T-cell (primary cell): ENCODE measurements around the gene GNAS. TPM values are rescaled to one million over a fixed set of nuclear protein-coding genes. Genes with fewer than 3 reads are reported as not detected.

Source experiments
- ATAC-seq, 4 experiments: fragments of 200-7000 bp in 3 of 4; fragments of 150-1000 bp in 1 of 4; cut with Tn5 transposase; replicated peaks in 1 of 4; 1 replicate in 3 of 4; 2 replicates in 1 of 4; pipeline ENCODE4 v1.10.0; 2021; ENCODE audit warnings: moderate library complexity in 3 of 4, mild to moderate bottlenecking in 2 of 4, moderate number of reproducible peaks in 1 of 4
- CTCF ChIA-PET, 2 donors: fragments of 300-600 bp; sonication (Branson Sonifier 250); formaldehyde crosslinking; loops; one replicate each; lab custom pipeline; 2022; ENCODE audit warnings: antibody characterized with exemption in 2 of 2; lab: Charles Lee
- POLR2A ChIA-PET, 2 donors: fragments of 300-600 bp; sonication (Branson Sonifier 250); formaldehyde crosslinking; loops; one replicate each; lab custom pipeline; 2022; ENCODE audit warnings: antibody characterized with exemption in 2 of 2; lab: Charles Lee
- DNase-seq, 35 experiments: peaks; one replicate each; pipeline versions ENCODE4 v3.0.0 to v3.0.0-alpha.2; 2013 to 2023
- H3K27ac ChIP-seq: one replicate; pipeline ENCODE4 v1.5.1; 2013; ENCODE audit warnings: low read length
- H3K27me3 ChIP-seq, 2 experiments: replicated peaks in 1 of 2; 1 replicate in 1 of 2; 2 replicates in 1 of 2; pipeline versions ENCODE4 v1.6.1 to v1.7.0; 2013; ENCODE audit warnings: low read length in 1 of 2, mixed read lengths in 1 of 2; ENCODE audit not compliant: control insufficient read depth in 2 of 2, insufficient read depth in 2 of 2; ENCODE audit errors: extremely low read depth in 1 of 2
- H3K36me3 ChIP-seq, 2 donors: 1 replicate in 1 of 2; 2 replicates in 1 of 2; pipeline versions ENCODE4 v1.6.1 to v1.7.0; 2013; ENCODE audit warnings: low read length in 1 of 2; ENCODE audit not compliant: control insufficient read depth in 2 of 2, insufficient read depth in 1 of 2; ENCODE audit errors: extremely low read depth in 1 of 2
- H3K4me1 ChIP-seq, 2 experiments: 1 replicate in 1 of 2; 2 replicates in 1 of 2; pipeline versions ENCODE4 v1.6.1 to v1.7.0; 2013; ENCODE audit warnings: low read length in 2 of 2, mixed read lengths in 1 of 2; ENCODE audit not compliant: insufficient read depth in 2 of 2, control insufficient read depth in 1 of 2; ENCODE audit errors: extremely low read depth in 1 of 2
- H3K4me3 ChIP-seq, 2 donors: 1 replicate in 1 of 2; 2 replicates in 1 of 2; pipeline versions ENCODE4 v1.5.1 to v1.7.0; 2013; ENCODE audit warnings: mild to moderate bottlenecking in 2 of 2, low read length in 1 of 2, moderate library complexity in 1 of 2; ENCODE audit not compliant: control insufficient read depth in 1 of 2; ENCODE audit errors: extremely low read depth in 1 of 2
- H3K9me3 ChIP-seq: 2 replicates; pipeline ENCODE4 v1.7.0; 2013
- H3K27ac Mint-ChIP-seq, 2 donors: one replicate each; pipeline ENCODE4 v1.8.0; 2020 to 2021; ENCODE audit warnings: mild to moderate bottlenecking in 2 of 2, mixed read lengths in 2 of 2
- H3K27me3 Mint-ChIP-seq, 2 donors: one replicate each; pipeline ENCODE4 v1.8.0; 2021 to 2022; ENCODE audit warnings: mixed read lengths in 2 of 2
- H3K36me3 Mint-ChIP-seq: one replicate; pipeline ENCODE4 v1.8.0; 2021; ENCODE audit warnings: mixed read lengths
- H3K4me1 Mint-ChIP-seq, 3 donors: one replicate each; pipeline ENCODE4 v1.8.0; 2020 to 2022; ENCODE audit warnings: mixed read lengths in 3 of 3, mild to moderate bottlenecking in 1 of 3
- H3K4me3 Mint-ChIP-seq, 3 donors: one replicate each; pipeline ENCODE4 v1.8.0; 2020 to 2022; ENCODE audit warnings: mild to moderate bottlenecking in 3 of 3, mixed read lengths in 3 of 3, moderate library complexity in 3 of 3
- H3K9me3 Mint-ChIP-seq, 3 donors: one replicate each; pipeline ENCODE4 v1.8.0; 2020 to 2022; ENCODE audit warnings: mixed read lengths in 3 of 3
- WGBS: methylation state at CpG from one replicate; pipeline ENCODE4 v1.1.5; 2013; ENCODE audit warnings: missing lambda C conversion rate; ENCODE audit not compliant: insufficient coverage; 5-methylcytosine and 5-hydroxymethylcytosine counted together
- total RNA-seq, 35 experiments: library from RNA in 6 of 35; stranded (reverse) in 6 of 35; fragments of 120-200 nt in 1 of 35; gene quantifications; one replicate each; pipeline versions ENCODE4 v1.2.1 to v1.2.4 and lab custom pipeline; 2013 to 2026

The GNAS gene
- total RNA-seq, 5 donors from 2014 or later (not counting 1 experiment from before 2014, with no cell fraction given): 578 to 855 (median 640) TPM

DNA sequence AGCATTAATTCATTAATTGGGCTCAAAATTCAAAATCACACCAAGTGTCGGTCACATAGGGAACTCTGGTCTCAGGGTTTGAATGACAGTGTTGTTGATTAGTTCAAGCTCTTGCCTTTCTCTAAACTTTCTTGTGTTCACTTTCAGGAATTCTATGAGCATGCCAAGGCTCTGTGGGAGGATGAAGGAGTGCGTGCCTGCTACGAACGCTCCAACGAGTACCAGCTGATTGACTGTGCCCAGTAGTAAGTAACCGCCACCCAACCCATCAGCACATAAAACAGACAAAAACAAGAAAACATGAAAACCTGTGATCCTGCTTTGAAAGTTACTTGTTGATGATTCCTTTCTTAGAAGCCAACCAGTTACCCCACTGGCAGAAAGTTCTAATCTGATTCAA lies 52.7 kb downstream of the GNAS start:
- DNase-seq: no peak
- CTCF ChIA-PET: interaction anchor here in 1 of 2 donors (1.6 kb wide), 1 partner anchor 303 kb away, joined by 5 read pairs; no protein-coding TSS in a partner anchor
- Mint-ChIP-seq H3K9me3 (no peaks in the 10 kb centered on the region), H3K36me3 (peaks cover 62% of the 10 kb centered on the region), H3K4me3 (no peak overlapping the region), H3K27ac (peak overlapping the region; percentile 28 to 39), H3K27me3 (no peaks in the 10 kb centered on the region), H3K4me1 (peaks cover 69 to 70% (median 69%) of the 10 kb centered on the region in 3 donors)
- Histone ChIP-seq H3K4me3 (no peak overlapping the region), H3K9me3 (no peaks in the 10 kb centered on the region), H3K27me3 (no peaks in the 10 kb centered on the region), H3K4me1 (peaks cover 20 to 24% of the 10 kb centered on the region in 2 experiments), H3K27ac (no peak overlapping the region), H3K36me3 (peaks cover 11 to 61% of the 10 kb centered on the region in 2 donors)
- no peak for ATAC-seq
- 100% methylated on average over 1 of the region's 6 CpGs for WGBS
- POLR2A ChIA-PET: interaction anchor here (0.5 to 0.6 kb wide), 2 partner anchors 9 to 303 kb away, joined by 3 to 4 read pairs; no protein-coding TSS in a partner anchor

DNA sequence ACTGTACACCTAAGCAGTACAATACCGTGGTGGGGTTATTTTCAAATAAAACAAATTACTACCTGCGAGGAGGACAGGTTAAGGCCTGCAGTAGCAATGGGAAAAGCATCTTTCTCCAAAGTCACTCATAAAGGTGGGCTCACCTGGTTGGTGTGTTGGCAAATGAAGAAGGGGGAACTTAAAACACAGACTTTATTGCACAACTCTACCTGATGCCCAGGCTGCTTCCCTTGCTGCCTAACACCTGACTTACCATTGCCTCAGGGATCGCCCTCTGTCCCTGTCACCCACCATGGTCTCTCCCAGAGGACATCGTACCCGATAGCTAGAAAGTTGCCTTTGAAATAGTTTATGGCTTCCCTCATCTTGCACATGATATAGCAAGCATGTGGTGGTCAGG lies 53.6 kb downstream of the GNAS start:
- H3K9me3 Mint-ChIP-seq: no peaks in the 10 kb centered on the region
- peaks cover 67% of the 10 kb centered on the region for H3K36me3 Mint-ChIP-seq
- H3K4me1 Mint-ChIP-seq: peaks cover 65 to 67% (median 66%) of the 10 kb centered on the region in 3 donors
- Histone ChIP-seq H3K4me1 (peaks cover 20 to 21% of the 10 kb centered on the region in 2 experiments), H3K36me3 (peaks cover 12 to 70% of the 10 kb centered on the region in 2 donors), H3K27me3 (no peaks in the 10 kb centered on the region), H3K9me3 (no peaks in the 10 kb centered on the region), H3K4me3 (no peak overlapping the region), H3K27ac (no peak overlapping the region)
- peak overlapping the region in 1 of 2 donors; percentile 70 for H3K27ac Mint-ChIP-seq
- H3K4me3 Mint-ChIP-seq: no peak overlapping the region
- DNase-seq (no peak), ATAC-seq (no peak)
- no peaks in the 10 kb centered on the region for H3K27me3 Mint-ChIP-seq
- WGBS: no CpG with 5 or more reads among the region's 5 CpGs
- CTCF ChIA-PET: no interaction called here
- POLR2A ChIA-PET: no interaction called here

DNA sequence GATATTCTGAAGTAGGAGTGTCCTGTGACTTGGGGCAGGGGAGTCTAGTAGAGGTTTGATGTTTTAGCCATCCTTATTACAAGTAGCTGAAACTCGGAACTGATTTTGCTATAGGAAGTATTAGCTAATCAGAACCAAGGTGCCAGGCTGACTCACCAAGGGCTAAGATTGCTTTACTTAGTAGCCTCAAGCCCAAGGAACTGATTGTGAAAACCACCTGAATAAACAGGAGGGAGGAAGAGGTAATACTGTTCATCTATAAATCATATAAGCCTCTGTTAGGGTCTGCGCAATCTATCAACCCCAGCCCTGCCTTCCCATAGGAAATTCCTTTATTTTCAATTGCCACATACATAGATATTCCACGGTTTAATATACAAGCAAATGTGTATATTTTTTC lies 54.4 kb downstream of the GNAS start:
- ChIA-PET CTCF (interaction anchor here (0.6 to 0.7 kb wide), 3 partner anchors 10 to 300 kb away, joined by 3 read pairs; no protein-coding TSS in a partner anchor), POLR2A (interaction anchor here in 1 of 2 donors (1.5 kb wide), 1 partner anchor 8 kb away, joined by 7 read pairs; no protein-coding TSS in a partner anchor)
- ATAC-seq: peak in 1 of 4 experiments; percentile 15
- H3K36me3 Mint-ChIP-seq: peaks cover 72% of the 10 kb centered on the region
- Histone ChIP-seq H3K4me1 (peaks cover 20% of the 10 kb centered on the region in 2 experiments), H3K36me3 (peaks cover 12 to 77% of the 10 kb centered on the region in 2 donors), H3K9me3 (no peaks in the 10 kb centered on the region), H3K4me3 (no peak overlapping the region), H3K27ac (peak overlapping the region; percentile 33), H3K27me3 (no peaks in the 10 kb centered on the region)
- peak overlapping the region; percentile 36 to 69 (median 45) for H3K4me3 Mint-ChIP-seq
- H3K9me3 Mint-ChIP-seq: no peaks in the 10 kb centered on the region
- peak overlapping the region; percentile 79 to 90 for H3K27ac Mint-ChIP-seq
- peaks cover 62 to 69% (median 66%) of the 10 kb centered on the region in 3 donors for H3K4me1 Mint-ChIP-seq
- no peak for DNase-seq
- WGBS: no CpG with 5 or more reads among the region's 3 CpGs
- no peaks in the 10 kb centered on the region for H3K27me3 Mint-ChIP-seq

DNA sequence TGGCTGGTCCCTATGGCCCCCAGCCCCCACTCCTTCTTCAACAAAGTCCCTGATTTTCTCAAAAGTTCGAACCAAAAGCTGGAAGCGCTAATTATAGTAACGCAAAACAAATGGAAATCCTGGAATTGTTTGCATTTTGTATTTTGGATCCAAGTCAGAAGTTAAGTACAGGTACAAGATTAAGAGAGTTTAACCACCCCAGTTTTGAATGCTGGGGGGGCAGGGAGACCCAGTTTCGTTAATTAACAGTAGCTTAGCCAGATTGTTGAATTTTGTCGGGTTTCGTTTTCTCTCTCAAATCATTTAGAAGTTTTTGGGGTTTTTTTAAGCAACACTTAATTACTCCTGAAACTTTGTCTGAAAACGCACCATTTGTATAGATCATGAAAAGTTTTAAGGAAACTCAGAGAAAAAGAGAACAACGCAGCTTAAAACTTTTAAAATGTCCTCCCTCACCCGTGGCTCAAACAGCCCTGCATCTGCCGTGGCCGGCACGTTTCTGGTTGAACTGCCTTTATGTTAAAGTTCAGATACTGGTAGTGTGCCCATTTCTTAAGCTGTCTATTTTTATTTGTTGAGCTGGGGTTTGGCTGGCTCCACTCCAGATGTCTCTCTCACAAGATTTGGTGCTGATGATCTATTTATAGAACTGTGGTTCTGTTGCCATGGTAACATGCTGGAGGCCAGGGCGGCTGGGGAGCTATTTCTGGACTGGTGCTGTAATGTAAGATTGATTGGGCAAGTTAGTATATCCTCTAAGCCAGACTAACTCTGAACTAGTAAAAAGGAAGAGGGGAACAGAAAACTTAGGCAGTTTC lies 55.0 kb downstream of the GNAS start:
- ATAC-seq (peak in 3 of 4 experiments; percentile 53 to 58 (median 53)), DNase-seq (peak in 33 of 35 experiments; percentile 16 to 82 (median 45))
- no peaks in the 10 kb centered on the region for H3K27me3 Mint-ChIP-seq
- H3K4me1 ChIP-seq: peaks cover 20% of the 10 kb centered on the region in 2 experiments
- H3K36me3 ChIP-seq: peaks cover 12 to 78% of the 10 kb centered on the region in 2 donors
- H3K9me3 ChIP-seq: no peaks in the 10 kb centered on the region
- peak overlapping the region; percentile 45 to 69 (median 57) for H3K4me3 Mint-ChIP-seq
- H3K4me3 ChIP-seq: no peak overlapping the region
- H3K27ac Mint-ChIP-seq: peak overlapping the region; percentile 79 to 90
- H3K9me3 Mint-ChIP-seq: no peaks in the 10 kb centered on the region
- H3K27me3 ChIP-seq: no peaks in the 10 kb centered on the region
- POLR2A ChIA-PET: interaction anchor here (0.6 to 1.5 kb wide), 5 partner anchors 8 to 169 kb away, joined by 3 to 7 read pairs (median 3); no protein-coding TSS in a partner anchor
- CTCF ChIA-PET: interaction anchor here (0.6 to 0.9 kb wide), 6 partner anchors 10 to 300 kb away, joined by 3 to 4 read pairs (median 3); no protein-coding TSS in a partner anchor
- peaks cover 70% of the 10 kb centered on the region for H3K36me3 Mint-ChIP-seq
- no CpG with 5 or more reads among the region's 13 CpGs for WGBS
- H3K4me1 Mint-ChIP-seq: peaks cover 64 to 65% (median 64%) of the 10 kb centered on the region in 3 donors
- peak overlapping the region; percentile 33 for H3K27ac ChIP-seq

DNA sequence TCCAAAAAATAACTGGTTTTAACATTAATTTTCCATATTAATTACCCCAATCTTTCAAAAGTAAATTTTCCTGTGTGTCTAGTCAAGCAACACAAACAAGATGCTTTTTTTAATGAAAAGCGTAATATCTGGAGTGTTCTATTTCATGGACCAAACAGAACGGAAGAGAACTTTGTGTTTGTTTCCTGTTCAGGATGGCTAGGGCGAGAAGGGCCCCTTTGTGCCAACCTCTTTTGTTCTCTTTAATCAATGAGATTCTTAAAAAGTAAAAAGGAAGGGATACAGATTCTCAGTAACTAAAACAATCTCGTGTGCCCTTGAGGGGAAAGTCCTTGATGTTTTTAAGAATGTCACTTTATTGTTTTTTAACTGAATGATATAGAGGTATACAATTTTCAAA lies 55.7 kb downstream of the GNAS start:
- Mint-ChIP-seq H3K36me3 (peaks cover 67% of the 10 kb centered on the region), H3K4me3 (peak overlapping the region in 2 of 3 donors; percentile 57 to 69), H3K27me3 (no peaks in the 10 kb centered on the region), H3K4me1 (peaks cover 59 to 61% (median 60%) of the 10 kb centered on the region in 3 donors), H3K27ac (peak overlapping the region; percentile 79 to 90), H3K9me3 (no peaks in the 10 kb centered on the region)
- Histone ChIP-seq H3K36me3 (peaks cover 12 to 74% of the 10 kb centered on the region in 2 donors), H3K27ac (peak overlapping the region; percentile 33), H3K27me3 (no peaks in the 10 kb centered on the region), H3K4me1 (peaks cover 20% of the 10 kb centered on the region in 2 experiments), H3K9me3 (no peaks in the 10 kb centered on the region), H3K4me3 (no peak overlapping the region)
- no CpG with 5 or more reads among the region's 4 CpGs for WGBS
- CTCF ChIA-PET: interaction anchor here in 1 of 2 donors (0.6 to 0.9 kb wide), 2 partner anchors 38 to 73 kb away, joined by 3 to 4 read pairs; no protein-coding TSS in a partner anchor
- DNase-seq (no peak), ATAC-seq (peak in 1 of 4 experiments; percentile 34)
- POLR2A ChIA-PET: interaction anchor here (0.6 to 1.5 kb wide), 5 partner anchors 9 to 114 kb away, joined by 3 to 9 read pairs (median 7); no protein-coding TSS in a partner anchor

DNA sequence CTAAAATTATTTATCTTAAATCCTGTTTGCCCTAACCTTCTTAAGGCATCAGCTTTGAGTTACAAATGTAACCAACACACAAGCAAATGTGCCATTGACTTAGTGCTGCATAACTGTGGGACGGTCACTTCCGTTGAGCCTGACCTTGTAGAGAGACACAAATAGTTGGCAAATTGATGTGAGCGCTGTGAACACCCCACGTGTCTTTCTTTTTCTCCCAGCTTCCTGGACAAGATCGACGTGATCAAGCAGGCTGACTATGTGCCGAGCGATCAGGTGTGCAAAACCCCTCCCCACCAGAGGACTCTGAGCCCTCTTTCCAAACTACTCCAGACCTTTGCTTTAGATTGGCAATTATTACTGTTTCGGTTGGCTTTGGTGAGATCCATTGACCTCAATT lies 56.4 kb downstream of the GNAS start:
- peaks cover 9 to 67% of the 10 kb centered on the region in 2 donors for H3K36me3 ChIP-seq
- Mint-ChIP-seq H3K4me1 (peaks cover 52 to 56% (median 55%) of the 10 kb centered on the region in 3 donors), H3K27ac (peak overlapping the region in 1 of 2 donors; percentile 44), H3K27me3 (no peaks in the 10 kb centered on the region), H3K36me3 (peaks cover 62% of the 10 kb centered on the region), H3K4me3 (no peak overlapping the region), H3K9me3 (no peaks in the 10 kb centered on the region)
- CTCF ChIA-PET: interaction anchor here in 1 of 2 donors (0.5 kb wide), 1 partner anchor 254 kb away, joined by 4 read pairs; the partner anchor contains the start of gene ZNF831
- POLR2A ChIA-PET: interaction anchor here in 1 of 2 donors (0.6 kb wide), 1 partner anchor 113 kb away, joined by 9 read pairs; no protein-coding TSS in a partner anchor
- H3K9me3 ChIP-seq: no peaks in the 10 kb centered on the region
- H3K27ac ChIP-seq: no peak overlapping the region
- WGBS: 91% methylated on average over 7 of the region's 9 CpGs
- H3K4me3 ChIP-seq: no peak overlapping the region
- ATAC-seq (no peak), DNase-seq (no peak)
- no peaks in the 10 kb centered on the region for H3K27me3 ChIP-seq
- H3K4me1 ChIP-seq: peaks cover 20% of the 10 kb centered on the region in 2 experiments
